ENCODE measurements around the gene RRP1.
A peak's percentile ranks its signal among the peaks of the same experiment; 100 is the strongest.

RRP1 gene, protein sequence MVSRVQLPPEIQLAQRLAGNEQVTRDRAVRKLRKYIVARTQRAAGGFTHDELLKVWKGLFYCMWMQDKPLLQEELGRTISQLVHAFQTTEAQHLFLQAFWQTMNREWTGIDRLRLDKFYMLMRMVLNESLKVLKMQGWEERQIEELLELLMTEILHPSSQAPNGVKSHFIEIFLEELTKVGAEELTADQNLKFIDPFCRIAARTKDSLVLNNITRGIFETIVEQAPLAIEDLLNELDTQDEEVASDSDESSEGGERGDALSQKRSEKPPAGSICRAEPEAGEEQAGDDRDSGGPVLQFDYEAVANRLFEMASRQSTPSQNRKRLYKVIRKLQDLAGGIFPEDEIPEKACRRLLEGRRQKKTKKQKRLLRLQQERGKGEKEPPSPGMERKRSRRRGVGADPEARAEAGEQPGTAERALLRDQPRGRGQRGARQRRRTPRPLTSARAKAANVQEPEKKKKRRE

DNA sequence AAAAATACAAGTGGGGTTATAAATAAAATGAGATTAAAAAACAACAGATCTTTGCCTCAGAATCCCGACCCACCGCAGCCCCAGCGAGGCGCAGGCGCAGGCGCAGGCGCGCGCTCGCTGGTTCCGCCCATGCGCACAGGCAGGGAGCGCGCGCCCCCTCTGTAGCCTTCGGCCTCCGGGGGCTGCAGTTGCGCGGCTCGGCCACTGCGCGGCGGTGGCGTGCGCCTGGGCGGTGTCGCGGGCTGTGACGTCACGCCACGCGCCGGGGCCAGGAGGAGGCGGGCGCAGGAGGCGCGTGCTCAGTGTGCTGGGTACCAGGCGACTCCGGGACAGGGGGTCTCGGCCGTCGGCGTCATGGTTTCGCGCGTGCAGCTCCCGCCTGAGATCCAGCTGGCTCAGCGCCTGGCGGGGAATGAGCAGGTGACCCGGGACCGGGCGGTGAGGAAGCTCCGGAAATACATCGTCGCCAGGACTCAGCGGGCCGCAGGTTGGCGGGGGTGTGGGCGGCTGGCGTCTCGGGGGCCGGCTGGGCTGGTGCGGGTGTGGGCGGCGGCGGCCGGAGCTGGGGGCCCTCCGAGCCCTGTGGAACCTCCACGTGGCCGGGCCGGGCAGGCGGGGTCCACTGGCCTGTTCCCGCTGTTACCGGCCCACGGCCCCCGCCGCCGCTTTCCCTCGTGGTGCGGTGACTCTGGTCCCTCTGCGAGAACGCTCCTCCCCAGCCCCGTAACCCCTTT, at the start of gene RRP1:
TSS of gene RRP1 (plus strand) at position 302 of the 734 bp plus-strand sequence. CDS start at position 355, 53 bp downstream.
- peak; percentile 94 for DNase-seq (ENCODE audit: low read depth in 2 of 2)

- DNase-seq (ENCODE audit: low read depth in 2 of 2) = no peak
Observed at GRCh38 chr21:43739621-43740435, 49.5 kb upstream of the RRP1 start.

- DNase-seq (ENCODE audit: low read depth in 2 of 2) = no peak
Observed at GRCh38 chr21:43740497-43741156, 48.8 kb upstream of the RRP1 start.

- DNase-seq (ENCODE audit: low read depth in 2 of 2) = no peak
Observed at GRCh38 chr21:43741423-43742096, 47.8 kb upstream of the RRP1 start.

- no peak for DNase-seq (ENCODE audit: low read depth in 2 of 2)
Observed at GRCh38 chr21:43743947-43744346, 45.4 kb upstream of the RRP1 start.

DNA sequence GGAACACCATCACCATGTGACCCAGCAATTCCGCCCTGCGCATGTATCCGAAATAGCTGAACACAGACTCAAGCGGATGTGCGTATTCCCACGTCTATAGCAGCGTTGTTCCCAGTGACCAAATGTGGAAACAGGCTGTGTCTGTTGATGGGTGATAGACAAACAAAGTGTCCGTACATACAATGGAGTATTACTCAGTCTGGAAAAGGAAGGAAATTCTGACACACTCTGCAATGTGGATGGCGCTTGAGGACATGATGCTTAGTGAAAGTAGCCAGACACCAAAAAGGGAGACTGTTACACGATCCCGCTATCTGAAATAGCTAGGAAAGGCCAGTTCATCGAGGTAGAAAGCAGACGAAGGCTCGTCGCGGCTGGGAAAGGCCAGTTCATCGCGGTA, 44.7 kb upstream of the RRP1 start:
- DNase-seq (ENCODE audit: low read depth in 2 of 2) = no peak

- no peak for DNase-seq (ENCODE audit: low read depth in 2 of 2)
Observed at GRCh38 chr21:43745772-43746517, 43.4 kb upstream of the RRP1 start.

- no peak for DNase-seq (ENCODE audit: low read depth in 2 of 2)
Observed at GRCh38 chr21:43748622-43749021, 40.8 kb upstream of the RRP1 start.

DNA sequence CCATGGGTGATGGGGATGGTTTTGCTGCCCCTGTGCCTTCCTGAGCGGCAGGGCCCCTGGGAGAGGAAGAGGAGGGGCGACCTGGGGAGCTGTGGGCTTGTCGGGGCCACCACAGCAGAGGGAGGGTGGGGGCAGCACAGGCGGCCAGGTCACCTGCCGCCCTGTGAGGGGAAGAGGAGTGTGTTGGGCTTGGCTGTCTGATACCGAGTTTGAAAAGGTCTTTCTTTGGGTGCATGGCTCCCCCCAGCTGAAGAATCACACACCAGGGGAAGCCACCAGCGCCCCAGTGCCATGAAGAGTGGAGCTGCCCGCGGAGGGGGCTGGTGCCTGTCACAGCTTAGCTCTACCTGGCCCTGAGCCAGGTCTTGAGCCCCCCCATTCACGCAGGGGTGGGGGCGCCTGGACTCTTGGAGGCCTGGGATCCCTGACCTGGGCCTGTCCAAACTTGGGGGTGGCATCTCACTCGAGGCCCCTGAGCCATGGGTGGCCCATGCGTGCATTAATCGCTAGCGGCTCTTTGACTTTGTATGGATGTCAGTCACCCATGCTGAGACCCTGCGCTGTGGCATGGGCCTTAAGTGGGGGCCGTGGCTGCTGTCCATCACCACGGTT, 39.6 kb upstream of the RRP1 start:
- no peak for DNase-seq (ENCODE audit: low read depth in 2 of 2)

GRCh38 chr21:43750339-43751033, 38.9 kb upstream of the RRP1 start:
- DNase-seq (ENCODE audit: low read depth in 2 of 2) = no peak

DNA sequence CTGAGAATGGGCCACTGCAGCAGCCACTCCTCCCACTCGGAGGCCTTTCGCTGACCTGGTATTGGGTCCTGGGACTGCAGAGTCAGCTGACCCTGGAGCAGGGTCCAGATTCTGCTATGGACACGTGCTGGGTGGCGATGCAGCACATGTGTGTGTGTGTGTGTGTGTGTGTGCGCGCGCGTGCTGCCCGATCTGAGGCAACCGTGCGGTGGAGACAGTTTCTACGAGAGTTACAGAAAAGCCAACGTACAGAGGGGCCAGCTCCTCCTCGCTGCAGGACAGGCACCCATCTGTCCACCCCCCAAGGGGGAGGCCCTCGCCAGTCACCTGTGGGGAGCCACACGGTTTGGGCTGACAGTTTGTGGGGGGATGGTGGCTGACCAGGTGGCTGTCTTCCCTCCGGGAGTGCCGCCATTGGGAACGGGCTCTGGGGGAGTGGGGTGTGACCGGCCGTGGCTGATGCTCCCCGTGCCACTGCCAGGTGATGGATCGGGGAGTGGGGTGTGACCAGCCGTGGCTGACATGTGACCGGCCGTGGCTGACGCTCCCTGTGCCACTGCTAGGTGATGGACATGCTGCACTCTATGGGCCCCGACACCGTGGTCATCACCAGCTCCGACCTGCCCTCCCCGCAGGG, 37.3 kb upstream of the RRP1 start:
- DNase-seq (ENCODE audit: low read depth in 2 of 2) = no peak

GRCh38 chr21:43752758-43753438, 36.5 kb upstream of the RRP1 start:
- DNase-seq (ENCODE audit: low read depth in 2 of 2) = no peak

- DNase-seq (ENCODE audit: low read depth in 2 of 2) = no peak
Observed at GRCh38 chr21:43753439-43753799, 36.0 kb upstream of the RRP1 start.

GRCh38 chr21:43754948-43755781, 34.2 kb upstream of the RRP1 start:
- DNase-seq (ENCODE audit: low read depth in 2 of 2) = no peak

GRCh38 chr21:43755820-43756594, 33.4 kb upstream of the RRP1 start:
- no peak for DNase-seq (ENCODE audit: low read depth in 2 of 2)

DNA sequence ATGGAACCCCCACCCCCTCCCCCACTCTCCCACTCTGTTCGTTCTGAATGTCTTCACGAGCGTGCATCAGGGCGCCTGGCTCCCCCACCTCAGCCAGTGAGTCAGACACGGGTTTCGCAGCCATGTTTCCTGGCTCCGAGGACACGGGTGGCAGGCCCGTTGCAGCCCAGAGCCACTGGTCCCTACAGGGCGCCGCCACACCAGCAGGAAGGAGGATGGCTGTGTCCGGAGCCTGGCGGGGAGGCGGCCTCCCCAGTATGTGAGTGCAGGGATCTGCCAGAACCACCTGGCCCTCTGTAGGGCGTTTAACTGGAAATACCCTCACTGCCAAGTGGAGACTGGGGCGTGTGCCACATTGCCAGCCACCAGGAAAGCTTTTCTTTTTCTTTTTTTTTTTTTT, 31.8 kb upstream of the RRP1 start:
- no peak for DNase-seq (ENCODE audit: low read depth in 2 of 2)
